Mesenchymal stem cell (in vitro differentiated cells and primary cell): ENCODE results near the gene TFR2.

Experiments
- DNase-seq: peaks from one replicate; pipeline ENCODE4 v3.0.0-alpha.2; 2013
- H2AFZ ChIP-seq: one replicate; pipeline ENCODE4 v1.6.1; 2013; ENCODE audit warnings: low read depth, mild to moderate bottlenecking, control low read depth, inconsistent platforms, low read length, moderate library complexity
- H2AK5ac ChIP-seq: 2 replicates; pipeline ENCODE4 v1.6.1; 2013; ENCODE audit warnings: low read length, moderate library complexity, mild to moderate bottlenecking, inconsistent platforms; ENCODE audit not compliant: severe bottlenecking
- H2BK120ac ChIP-seq: one replicate; pipeline ENCODE4 v1.6.1; 2013; ENCODE audit warnings: low read depth, mild to moderate bottlenecking, inconsistent platforms, low read length, moderate library complexity
- H2BK12ac ChIP-seq, 2 experiments: one replicate each; pipeline ENCODE4 v1.6.1; 2013; ENCODE audit warnings: inconsistent platforms in 2 of 2, low read length in 2 of 2, mild to moderate bottlenecking in 2 of 2, moderate library complexity in 2 of 2, control low read depth in 1 of 2
- H2BK15ac ChIP-seq: one replicate; pipeline ENCODE4 v1.6.1; 2013; ENCODE audit warnings: mild to moderate bottlenecking, low read depth, inconsistent platforms; ENCODE audit not compliant: poor library complexity, severe bottlenecking
- H2BK5ac ChIP-seq: 2 replicates; pipeline ENCODE4 v1.6.1; 2013; ENCODE audit warnings: low read depth, mild to moderate bottlenecking, low read length, control low read depth, inconsistent platforms; ENCODE audit not compliant: poor library complexity, severe bottlenecking
- H3K14ac ChIP-seq, 2 experiments: one replicate each; pipeline ENCODE4 v1.6.1; 2013; ENCODE audit warnings: inconsistent platforms in 2 of 2, low read length in 2 of 2, control low read depth in 1 of 2, mild to moderate bottlenecking in 1 of 2, moderate library complexity in 1 of 2
- H3K18ac ChIP-seq, 2 experiments: one replicate each; pipeline ENCODE4 v1.6.1; 2013; ENCODE audit warnings: inconsistent platforms in 2 of 2, low read length in 2 of 2, control low read depth in 1 of 2, low read depth in 1 of 2, mild to moderate bottlenecking in 1 of 2
- H3K23ac ChIP-seq, 2 experiments: one replicate each; pipeline ENCODE4 v1.6.1; 2013; ENCODE audit warnings: inconsistent platforms in 2 of 2, low read length in 2 of 2, mild to moderate bottlenecking in 2 of 2, moderate library complexity in 2 of 2, control low read depth in 1 of 2
- H3K27ac ChIP-seq: 2 replicates; pipeline ENCODE4 v1.5.1; 2013; ENCODE audit warnings: mild to moderate bottlenecking, moderate library complexity, low read length, control low read depth, inconsistent platforms; ENCODE audit not compliant: poor library complexity, severe bottlenecking
- H3K27me3 ChIP-seq, 2 experiments: 2 replicates each; pipeline versions ENCODE4 v1.6.1 to v1.7.0; 2013; ENCODE audit warnings: low read length in 2 of 2, mild to moderate bottlenecking in 2 of 2, moderate library complexity in 2 of 2, control low read depth in 1 of 2, inconsistent platforms in 1 of 2; ENCODE audit not compliant: control insufficient read depth in 1 of 2, insufficient read depth in 1 of 2
- H3K36me3 ChIP-seq, 2 experiments: 2 replicates each; pipeline versions ENCODE4 v1.6.1 to v1.7.0; 2013; ENCODE audit warnings: low read length in 2 of 2, control low read depth in 1 of 2, inconsistent platforms in 1 of 2, low read depth in 1 of 2, mild to moderate bottlenecking in 1 of 2; ENCODE audit not compliant: insufficient read depth in 2 of 2, control insufficient read depth in 1 of 2
- H3K4ac ChIP-seq, 2 experiments: one replicate each; pipeline ENCODE4 v1.6.1; 2013; ENCODE audit warnings: inconsistent platforms in 2 of 2, low read length in 2 of 2, mild to moderate bottlenecking in 2 of 2, moderate library complexity in 2 of 2, control low read depth in 1 of 2, low read depth in 1 of 2
- H3K4me1 ChIP-seq: 2 replicates; pipeline ENCODE4 v1.6.1; 2013; ENCODE audit warnings: low read depth, low read length, control low read depth; ENCODE audit not compliant: control insufficient read depth, insufficient read depth
- H3K4me2 ChIP-seq: 2 replicates; pipeline ENCODE4 v1.6.1; 2013; ENCODE audit warnings: low read length, mild to moderate bottlenecking, inconsistent platforms; ENCODE audit not compliant: poor library complexity, severe bottlenecking
- H3K4me3 ChIP-seq, 2 experiments: 2 replicates each; pipeline versions ENCODE4 v1.5.1 to v1.7.0; 2013; ENCODE audit warnings: low read length in 2 of 2, mild to moderate bottlenecking in 2 of 2, control low read depth in 1 of 2, low read depth in 1 of 2; ENCODE audit not compliant: insufficient read depth in 1 of 2
- H3K79me1 ChIP-seq: replicated peaks from 2 replicates; pipeline ENCODE4 v1.6.1; 2013; ENCODE audit warnings: mild to moderate bottlenecking, control low read depth, low read length, inconsistent platforms; ENCODE audit not compliant: poor library complexity, severe bottlenecking
- H3K9ac ChIP-seq: 2 replicates; pipeline ENCODE4 v1.7.0; 2013; ENCODE audit warnings: mild to moderate bottlenecking, low read length, moderate library complexity
- H3K9me3 ChIP-seq: 2 replicates; pipeline ENCODE4 v1.7.0; 2013; ENCODE audit warnings: mild to moderate bottlenecking, low read length; ENCODE audit not compliant: control insufficient read depth
- H4K8ac ChIP-seq: one replicate; pipeline ENCODE4 v1.6.1; 2013; ENCODE audit warnings: inconsistent platforms, mild to moderate bottlenecking, low read length, moderate library complexity
- H4K91ac ChIP-seq: one replicate; pipeline ENCODE4 v1.6.1; 2013; ENCODE audit warnings: mild to moderate bottlenecking, low read length, inconsistent platforms
- WGBS: methylation state at CpG from one replicate; pipeline ENCODE4 v1.1.7; 2013; ENCODE audit warnings: mixed read lengths; 5-methylcytosine and 5-hydroxymethylcytosine counted together

TFR2 gene

DNA sequence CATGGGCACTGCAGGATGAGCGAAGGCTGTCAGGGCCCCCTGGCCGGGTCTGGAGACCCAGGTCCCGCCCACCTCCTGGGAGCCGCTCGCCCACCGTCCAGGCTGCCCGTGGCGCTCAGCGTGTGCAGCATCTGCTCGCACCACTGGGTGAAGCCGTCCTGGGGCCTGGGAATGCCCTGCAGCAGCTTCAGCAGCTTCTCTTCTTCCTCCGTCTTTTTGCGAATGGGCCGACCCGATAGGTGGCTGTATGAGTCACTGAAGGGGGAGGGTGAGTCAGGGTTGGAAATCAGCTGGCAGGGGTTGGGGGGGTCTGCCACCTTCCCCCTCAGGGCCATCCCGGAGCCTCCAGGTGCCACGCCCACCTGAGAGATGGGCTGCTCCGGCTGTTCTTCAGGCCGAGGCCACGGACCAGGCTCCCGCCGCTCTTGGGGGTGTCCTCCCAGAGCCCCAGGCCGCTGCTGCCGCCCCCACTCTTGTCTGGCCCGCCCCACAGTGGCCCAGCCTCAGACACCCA is 40.9 kb upstream of the TFR2 start:
- Histone ChIP-seq H3K9me3 (no peaks in the 10 kb centered on the region), H3K79me1 (peaks cover 35% of the 10 kb centered on the region), H3K14ac (no peak overlapping the region), H2AFZ (no peak overlapping the region), H3K4me3 (no peak overlapping the region), H4K8ac (no peak overlapping the region), H4K91ac (no peak overlapping the region), H2BK5ac (no peak overlapping the region), H3K4ac (no peak overlapping the region), H2AK5ac (no peak overlapping the region), H2BK12ac (no peak overlapping the region), H3K4me1 (peaks cover 17% of the 10 kb centered on the region), H3K27me3 (no peaks in the 10 kb centered on the region), H3K27ac (no peak overlapping the region), H3K36me3 (peaks cover 93 to 98% of the 10 kb centered on the region in 2 experiments), H2BK120ac (no peak overlapping the region), H2BK15ac (no peak overlapping the region), H3K4me2 (no peak overlapping the region), H3K9ac (no peak overlapping the region), H3K23ac (no peak overlapping the region), H3K18ac (no peak overlapping the region)
- DNase-seq: no peak
- 84% methylated on average over 21 of the region's 25 CpGs for WGBS

DNA sequence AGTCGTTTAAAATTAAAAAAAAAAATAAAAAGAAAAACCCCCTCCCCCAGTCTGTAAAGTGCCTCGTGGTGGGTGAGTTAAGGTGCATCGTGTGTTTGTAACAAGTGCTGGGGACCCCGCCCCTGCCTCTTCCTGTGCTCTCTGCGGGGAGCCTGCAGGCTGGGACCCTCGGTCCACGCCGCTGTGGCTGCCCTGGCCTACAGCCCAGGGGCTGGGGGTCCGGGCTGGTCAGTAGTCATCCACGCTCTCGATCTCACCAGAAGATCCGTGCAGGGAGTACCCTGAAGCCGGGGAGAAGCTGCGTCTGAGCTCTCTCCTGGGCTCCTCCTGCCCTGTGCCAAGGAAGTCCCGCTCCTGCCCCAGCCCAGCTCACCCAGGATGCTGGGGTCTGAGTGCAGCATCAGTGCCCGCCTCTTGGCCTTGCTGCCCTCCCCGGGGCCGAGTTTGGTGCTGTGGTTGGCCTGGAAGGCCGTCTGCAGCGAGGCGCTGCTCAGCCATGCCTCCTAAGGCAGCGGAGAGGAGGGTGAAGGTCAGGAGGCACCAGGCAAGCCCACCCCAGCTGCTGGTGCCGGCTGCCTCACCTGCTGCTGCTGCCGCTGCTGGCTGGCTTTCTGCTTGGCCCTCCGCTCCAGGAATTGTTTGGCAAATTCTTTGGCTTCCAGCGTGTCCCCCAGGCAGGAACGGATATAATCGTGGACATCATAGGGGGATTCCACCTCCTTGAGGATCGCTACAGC is 40.3 kb upstream of the TFR2 start:
- no peak overlapping the region for H3K23ac ChIP-seq

DNA sequence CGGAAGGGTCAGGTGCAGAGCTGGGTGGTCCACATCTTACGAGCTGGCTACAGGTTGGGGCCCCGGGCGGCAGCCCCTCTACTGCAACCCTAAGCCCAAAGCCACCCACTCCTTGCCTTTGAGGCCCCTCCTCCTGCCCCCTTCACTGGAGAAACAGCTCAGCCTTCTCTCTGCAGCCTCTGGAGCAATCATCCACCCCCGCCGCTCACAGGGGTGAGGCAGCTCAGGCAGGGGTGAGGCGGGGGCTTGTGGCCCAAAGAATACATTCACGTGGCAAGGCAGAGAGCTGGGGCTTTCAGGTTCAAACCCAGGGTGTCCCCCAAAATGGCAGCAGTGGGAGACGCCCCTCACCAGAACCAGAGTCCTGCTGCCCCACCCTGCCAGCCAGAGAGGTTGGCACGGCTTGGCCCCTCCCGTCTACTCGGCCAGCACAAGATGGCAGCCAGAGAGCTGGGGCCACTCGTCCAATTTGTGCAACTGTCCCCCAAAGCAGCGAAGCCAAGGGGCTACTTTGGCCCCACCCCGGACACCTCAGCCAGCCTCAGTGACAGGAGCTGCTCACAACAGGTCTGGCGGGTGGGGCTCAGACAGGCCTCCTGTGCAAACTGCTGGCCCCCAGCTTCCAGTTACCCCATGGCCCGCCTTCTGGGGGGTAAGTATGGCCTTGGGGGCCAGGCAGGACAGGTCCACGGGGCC is 39.4 kb upstream of the TFR2 start:
- peaks cover 23% of the 10 kb centered on the region for H3K79me1 ChIP-seq
- H3K14ac ChIP-seq: no peak overlapping the region
- WGBS: 95% methylated on average over 18 of the region's 18 CpGs
- no peak overlapping the region for H2BK15ac ChIP-seq
- H2BK5ac ChIP-seq: no peak overlapping the region
- no peak overlapping the region for H3K4ac ChIP-seq
- no peak overlapping the region for H3K4me2 ChIP-seq
- H2AFZ ChIP-seq: no peak overlapping the region
- H3K23ac ChIP-seq: no peak overlapping the region
- H3K9me3 ChIP-seq: no peaks in the 10 kb centered on the region
- no peak overlapping the region for H3K27ac ChIP-seq
- no peak overlapping the region for H2BK12ac ChIP-seq
- H3K27me3 ChIP-seq: no peaks in the 10 kb centered on the region
- DNase-seq: no peak
- peak overlapping the region; percentile 73 for H4K8ac ChIP-seq
- H3K9ac ChIP-seq: no peak overlapping the region
- no peak overlapping the region for H3K4me3 ChIP-seq
- no peak overlapping the region for H3K18ac ChIP-seq
- H3K4me1 ChIP-seq: peaks cover 25% of the 10 kb centered on the region
- peaks cover 87 to 93% of the 10 kb centered on the region in 2 experiments for H3K36me3 ChIP-seq
- H2BK120ac ChIP-seq: no peak overlapping the region
- no peak overlapping the region for H4K91ac ChIP-seq
- H2AK5ac ChIP-seq: no peak overlapping the region

More for the DNA sequence above, 40.3 kb upstream of the TFR2 start:
- Histone ChIP-seq H3K4me2 (no peak overlapping the region), H3K27me3 (no peaks in the 10 kb centered on the region), H2AK5ac (no peak overlapping the region), H2AFZ (no peak overlapping the region), H3K27ac (no peak overlapping the region), H2BK15ac (no peak overlapping the region), H3K4ac (no peak overlapping the region), H3K9me3 (no peaks in the 10 kb centered on the region), H3K4me1 (peaks cover 19% of the 10 kb centered on the region), H3K9ac (no peak overlapping the region), H4K8ac (no peak overlapping the region), H3K14ac (no peak overlapping the region), H3K36me3 (peaks cover 93 to 98% of the 10 kb centered on the region in 2 experiments), H2BK5ac (no peak overlapping the region), H2BK120ac (no peak overlapping the region), H3K4me3 (no peak overlapping the region), H3K79me1 (peaks cover 29% of the 10 kb centered on the region), H2BK12ac (no peak overlapping the region), H3K18ac (no peak overlapping the region), H4K91ac (no peak overlapping the region)
- 92% methylated on average over 28 of the region's 29 CpGs for WGBS
- no peak for DNase-seq

DNA sequence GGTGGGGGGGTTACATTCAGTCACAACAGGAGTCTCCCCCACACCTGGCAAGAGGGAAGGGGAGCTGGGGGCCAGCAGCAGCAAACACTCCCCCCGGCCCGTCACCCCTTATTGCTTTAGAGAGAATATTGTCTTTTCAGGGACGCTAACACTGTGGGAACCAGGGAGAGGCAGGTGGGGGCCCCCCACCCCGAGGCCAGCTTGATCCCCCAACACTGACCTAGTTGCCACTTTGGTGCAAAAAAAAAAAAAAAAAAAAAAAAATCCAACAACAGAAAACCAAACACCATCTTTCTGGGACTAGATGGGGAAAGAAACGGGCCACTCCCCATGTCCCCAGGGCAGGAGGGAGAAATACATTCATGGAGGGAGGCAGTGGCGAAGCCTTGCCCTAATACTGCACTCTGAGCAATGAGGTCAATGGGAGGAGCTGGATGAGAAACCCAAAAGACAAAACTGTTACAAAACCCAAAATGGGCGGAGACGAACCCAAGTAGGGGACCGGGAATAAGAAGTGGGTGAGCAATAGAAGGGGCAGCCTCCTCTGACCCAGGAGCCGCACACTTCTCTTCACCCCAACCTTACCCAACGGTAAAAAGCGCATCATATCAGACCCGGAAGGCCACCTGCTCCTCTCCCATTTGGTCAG is 38.7 kb upstream of the TFR2 start:
- Histone ChIP-seq H3K9me3 (no peaks in the 10 kb centered on the region), H2AK5ac (no peak overlapping the region), H3K27ac (no peak overlapping the region), H3K4ac (no peak overlapping the region), H3K79me1 (peaks cover 23% of the 10 kb centered on the region), H2BK12ac (no peak overlapping the region), H4K91ac (no peak overlapping the region), H4K8ac (peak overlapping the region; percentile 73), H3K18ac (no peak overlapping the region), H2AFZ (no peak overlapping the region), H2BK120ac (no peak overlapping the region), H3K27me3 (no peaks in the 10 kb centered on the region), H2BK15ac (no peak overlapping the region), H3K9ac (no peak overlapping the region), H3K23ac (no peak overlapping the region), H3K4me1 (peaks cover 27% of the 10 kb centered on the region), H3K14ac (no peak overlapping the region), H3K4me2 (no peak overlapping the region), H2BK5ac (no peak overlapping the region), H3K4me3 (no peak overlapping the region), H3K36me3 (peaks cover 80 to 87% of the 10 kb centered on the region in 2 experiments)
- no peak for DNase-seq
- 92% methylated on average over 12 of the region's 13 CpGs for WGBS
